KMS-11 (cell line): ENCODE data around the gene OR7C1.
"Not testable (repeated sequence)": the region's sequence is repeated elsewhere in the genome, so short reads cannot be mapped to it uniquely, and the experiment has no call there.

Source experiments
- H2AFZ ChIP-seq: fragments of 200-600 bp; sonication (generic); 2 replicates; pipeline ENCODE4 v1.6.1; 2016; ENCODE audit warnings: antibody characterized with exemption, mixed run types, low read depth
- H3K27ac ChIP-seq: fragments of 200-600 bp; sonication (generic); 2 replicates; pipeline ENCODE4 v1.6.1; 2016; ENCODE audit warnings: mild to moderate bottlenecking, mixed run types
- H3K27me3 ChIP-seq: fragments of 200-600 bp; sonication (generic); 2 replicates; pipeline ENCODE4 v1.6.1; 2017; ENCODE audit warnings: mild to moderate bottlenecking, low read depth, mixed run types, moderate library complexity; ENCODE audit not compliant: insufficient read depth
- H3K36me3 ChIP-seq: fragments of 200-600 bp; sonication (generic); 2 replicates; pipeline ENCODE4 v1.6.1; 2017; ENCODE audit warnings: mild to moderate bottlenecking, mixed run types; ENCODE audit not compliant: insufficient read depth
- H3K4me1 ChIP-seq: fragments of 200-600 bp; sonication (generic); 2 replicates; pipeline ENCODE4 v1.6.1; 2016; ENCODE audit warnings: mild to moderate bottlenecking, low read depth, mixed run types; ENCODE audit not compliant: poor library complexity, severe bottlenecking
- H3K4me2 ChIP-seq: fragments of 200-600 bp; sonication (generic); 2 replicates; pipeline ENCODE4 v1.7.0; 2016; ENCODE audit warnings: mild to moderate bottlenecking, mixed run types
- H3K4me3 ChIP-seq: fragments of 200-600 bp; sonication (generic); IDR thresholded peaks from 2 replicates; pipeline ENCODE4 v1.6.1; 2017; ENCODE audit warnings: low read depth, low read length, mixed read lengths; ENCODE audit not compliant: insufficient read depth
- H3K79me2 ChIP-seq: fragments of 200-600 bp; sonication (generic); 2 replicates; pipeline ENCODE4 v1.6.1; 2016; ENCODE audit warnings: low read depth, mixed run types; ENCODE audit not compliant: insufficient read depth
- H3K9ac ChIP-seq: fragments of 200-600 bp; sonication (generic); 2 replicates; pipeline ENCODE4 v1.6.1; 2016; ENCODE audit warnings: mild to moderate bottlenecking, mixed run types
- H4K20me1 ChIP-seq: fragments of 200-600 bp; sonication (generic); 2 replicates; pipeline ENCODE4 v1.6.1; 2016; ENCODE audit warnings: mild to moderate bottlenecking, mixed run types; ENCODE audit not compliant: insufficient read depth
- CTCF ChIP-seq: fragments of 200-600 bp; sonication (generic); conservative IDR thresholded peaks from 2 replicates; pipeline ENCODE4 v1.6.1; 2017; ENCODE audit warnings: low read depth, mild to moderate bottlenecking, antibody characterized with exemption, low read length, moderate library complexity, mixed read lengths

The OR7C1 gene

GRCh38 chr19:14768001-14768400, 67.0 kb downstream of the OR7C1 start:
- no peak overlapping the region for H3K27ac ChIP-seq
- no peak overlapping the region for H3K4me3 ChIP-seq
- no peak for TF ChIP-seq CTCF
- no peaks in the 10 kb centered on the region for H4K20me1 ChIP-seq
- no peak overlapping the region for H3K9ac ChIP-seq
- H3K4me2 ChIP-seq = no peak overlapping the region
- H3K4me1 ChIP-seq = no peaks in the 10 kb centered on the region
- H3K36me3 ChIP-seq = no peaks in the 10 kb centered on the region
- no peaks in the 10 kb centered on the region; the same call in 1 of the 2 replicates for H3K27me3 ChIP-seq
- H3K79me2 ChIP-seq = no peaks in the 10 kb centered on the region
- H2AFZ ChIP-seq = no peak overlapping the region

GRCh38 chr19:14767466-14767971, 67.5 kb downstream of the OR7C1 start:
- Histone ChIP-seq H4K20me1 (no peaks in the 10 kb centered on the region), H3K36me3 (no peaks in the 10 kb centered on the region), H3K79me2 (no peaks in the 10 kb centered on the region), H3K27me3 (no peaks in the 10 kb centered on the region; the same call in 1 of the 2 replicates), H3K27ac (no peak overlapping the region), H3K4me1 (no peaks in the 10 kb centered on the region), H2AFZ (no peak overlapping the region), H3K4me2 (no peak overlapping the region), H3K9ac (no peak overlapping the region), H3K4me3 (no peak overlapping the region)
- TF ChIP-seq CTCF = no peak

- H2AFZ ChIP-seq, H3K36me3 ChIP-seq, H3K4me3 ChIP-seq, H3K27ac ChIP-seq, H3K4me1 ChIP-seq, H3K79me2 ChIP-seq, H4K20me1 ChIP-seq, H3K27me3 ChIP-seq, H3K4me2 ChIP-seq, H3K9ac ChIP-seq: not testable (repeated sequence)
These were observed 69.1 kb downstream of the OR7C1 start for GRCh38 chr19:14765841-14766240.

GRCh38 chr19:14765403-14765802, 69.6 kb downstream of the OR7C1 start:
- H4K20me1 ChIP-seq, H3K4me1 ChIP-seq, H3K27me3 ChIP-seq, H3K27ac ChIP-seq, H3K79me2 ChIP-seq, H2AFZ ChIP-seq, H3K4me3 ChIP-seq, H3K36me3 ChIP-seq, H3K9ac ChIP-seq, H3K4me2 ChIP-seq: not testable (repeated sequence)

- Histone ChIP-seq H3K4me2 (no peak overlapping the region), H3K4me1 (no peaks in the 10 kb centered on the region), H3K27ac (no peak overlapping the region), H3K36me3 (no peaks in the 10 kb centered on the region), H3K9ac (no peak overlapping the region), H4K20me1 (no peaks in the 10 kb centered on the region), H2AFZ (no peak overlapping the region), H3K27me3 (no peaks in the 10 kb centered on the region; the same call in 1 of the 2 replicates), H3K4me3 (no peak overlapping the region), H3K79me2 (no peaks in the 10 kb centered on the region)
- TF ChIP-seq CTCF = no peak
These were observed 70.6 kb downstream of the OR7C1 start for GRCh38 chr19:14764401-14764800.
